ENCODE data around the gene RBM33.

Gene RBM33

GRCh38 chr7:155803418-155804376 is 159.2 kb downstream of the RBM33 start:
- H3K4me1 Mint-ChIP-seq, result peaks cover 22% of the 10 kb centered on the region
- TF ChIP-seq, protein P1, sequence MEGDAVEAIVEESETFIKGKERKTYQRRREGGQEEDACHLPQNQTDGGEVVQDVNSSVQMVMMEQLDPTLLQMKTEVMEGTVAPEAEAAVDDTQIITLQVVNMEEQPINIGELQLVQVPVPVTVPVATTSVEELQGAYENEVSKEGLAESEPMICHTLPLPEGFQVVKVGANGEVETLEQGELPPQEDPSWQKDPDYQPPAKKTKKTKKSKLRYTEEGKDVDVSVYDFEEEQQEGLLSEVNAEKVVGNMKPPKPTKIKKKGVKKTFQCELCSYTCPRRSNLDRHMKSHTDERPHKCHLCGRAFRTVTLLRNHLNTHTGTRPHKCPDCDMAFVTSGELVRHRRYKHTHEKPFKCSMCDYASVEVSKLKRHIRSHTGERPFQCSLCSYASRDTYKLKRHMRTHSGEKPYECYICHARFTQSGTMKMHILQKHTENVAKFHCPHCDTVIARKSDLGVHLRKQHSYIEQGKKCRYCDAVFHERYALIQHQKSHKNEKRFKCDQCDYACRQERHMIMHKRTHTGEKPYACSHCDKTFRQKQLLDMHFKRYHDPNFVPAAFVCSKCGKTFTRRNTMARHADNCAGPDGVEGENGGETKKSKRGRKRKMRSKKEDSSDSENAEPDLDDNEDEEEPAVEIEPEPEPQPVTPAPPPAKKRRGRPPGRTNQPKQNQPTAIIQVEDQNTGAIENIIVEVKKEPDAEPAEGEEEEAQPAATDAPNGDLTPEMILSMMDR (IDR thresholded peaks at IDR 0.05), result no peak
- H3K27me3 Mint-ChIP-seq (ENCODE audit: low read depth, poor library complexity), result peaks cover 96% of the 10 kb centered on the region
- peak overlapping the region; percentile 78 for H3K4me3 Mint-ChIP-seq
- peak; percentile 53 for DNase-seq
- H3K9me3 Mint-ChIP-seq, result peaks cover 4% of the 10 kb centered on the region
- H3K27ac Mint-ChIP-seq, result no peak overlapping the region
- no peaks in the 10 kb centered on the region for H3K36me3 Mint-ChIP-seq (ENCODE audit: low read depth)

GRCh38 chr7:155804431-155804831 is 160.0 kb downstream of the RBM33 start:
- H3K27me3 Mint-ChIP-seq (ENCODE audit: low read depth, poor library complexity), result peaks cover 96% of the 10 kb centered on the region

DNA sequence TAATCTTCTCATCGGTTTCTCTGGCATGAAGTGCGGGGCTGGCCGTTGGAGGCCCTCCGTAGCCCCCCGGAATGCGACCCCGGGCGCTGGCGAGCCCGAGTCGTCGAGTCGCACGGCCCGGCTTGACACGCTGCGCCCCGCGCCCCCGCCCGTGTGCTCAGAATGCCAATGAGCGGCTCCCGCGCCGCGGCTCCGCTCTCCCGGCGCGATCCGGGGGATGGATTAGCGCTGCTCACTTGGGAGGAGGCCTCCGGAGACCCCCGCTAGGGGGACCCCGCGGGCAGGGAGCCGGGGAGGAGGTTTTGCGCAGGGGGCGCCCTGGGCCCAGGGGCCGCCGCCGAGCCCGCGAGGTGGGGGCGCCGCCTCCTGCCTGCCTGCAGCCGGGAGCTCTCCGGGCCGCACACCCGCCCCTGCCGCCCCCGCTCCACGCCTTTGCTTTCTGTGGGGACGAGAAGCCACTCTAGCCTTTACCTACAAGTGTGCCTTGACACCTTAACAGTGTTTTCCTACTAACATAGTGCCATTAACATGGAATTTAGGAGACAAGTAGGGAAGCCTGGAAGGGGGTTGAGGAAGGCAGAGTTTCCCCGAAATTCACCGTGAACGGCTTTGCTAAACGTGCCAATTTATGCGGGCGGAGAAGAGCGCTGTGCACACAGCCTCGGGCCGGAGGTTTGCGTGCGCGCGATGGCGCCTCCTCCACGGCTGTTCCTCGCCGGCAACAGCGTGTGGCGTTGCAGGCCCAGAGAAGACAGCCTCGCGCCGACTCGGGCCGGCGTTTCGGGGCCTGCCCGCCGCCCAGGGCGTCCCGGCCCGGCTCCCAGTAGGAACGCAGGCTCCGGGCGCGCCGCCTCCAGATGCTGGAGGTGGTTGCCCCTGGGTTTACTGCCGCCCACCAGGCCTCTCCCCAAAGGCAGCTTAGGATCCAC is 160.7 kb downstream of the RBM33 start:
- DNase-seq, result peak; percentile 93
- TF ChIP-seq, protein P1 (IDR thresholded peaks at IDR 0.05), result peak; percentile 74
- Mint-ChIP-seq H3K9me3 (peaks cover 4% of the 10 kb centered on the region), H3K4me3 (peak overlapping the region; percentile 77), H3K36me3 (ENCODE audit: low read depth) (no peaks in the 10 kb centered on the region), H3K27me3 (ENCODE audit: low read depth, poor library complexity) (peaks cover 93% of the 10 kb centered on the region), H3K27ac (no peak overlapping the region), H3K4me1 (peaks cover 32% of the 10 kb centered on the region)

More at GRCh38 chr7:155804431-155804831, 160.0 kb downstream of the RBM33 start:
- peak overlapping the region; percentile 69 for H3K4me3 Mint-ChIP-seq
- H3K36me3 Mint-ChIP-seq (ENCODE audit: low read depth), result no peaks in the 10 kb centered on the region
- DNase-seq, result no peak
- H3K27ac Mint-ChIP-seq, result no peak overlapping the region
- H3K9me3 Mint-ChIP-seq, result peaks cover 4% of the 10 kb centered on the region
- TF ChIP-seq, protein P1 (IDR thresholded peaks at IDR 0.05), result no peak
- peaks cover 29% of the 10 kb centered on the region for H3K4me1 Mint-ChIP-seq

DNA sequence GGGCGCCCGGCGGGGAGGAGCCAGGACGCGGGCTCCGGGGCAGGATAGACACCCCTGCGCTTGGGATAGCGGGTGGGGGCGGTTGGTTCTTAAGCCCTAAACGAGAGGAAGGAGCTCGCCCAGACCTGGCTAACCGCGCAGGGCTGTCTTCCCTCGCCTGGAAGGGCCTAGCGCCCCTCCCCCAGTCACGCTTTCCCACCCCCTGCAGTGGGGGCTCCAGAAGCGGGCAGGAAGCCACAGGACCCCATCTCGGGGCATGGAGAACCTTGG is 161.3 kb downstream of the RBM33 start:
- no peak for DNase-seq
- peaks cover 36% of the 10 kb centered on the region for H3K4me1 Mint-ChIP-seq
- TF ChIP-seq, protein P1 (IDR thresholded peaks at IDR 0.05), result no peak
- H3K4me3 Mint-ChIP-seq, result no peak overlapping the region
- peaks cover 4% of the 10 kb centered on the region for H3K9me3 Mint-ChIP-seq
- peaks cover 93% of the 10 kb centered on the region for H3K27me3 Mint-ChIP-seq (ENCODE audit: low read depth, poor library complexity)
- H3K36me3 Mint-ChIP-seq (ENCODE audit: low read depth), result no peaks in the 10 kb centered on the region
- no peak overlapping the region for H3K27ac Mint-ChIP-seq

- Mint-ChIP-seq H3K36me3 (ENCODE audit: low read depth) (no peaks in the 10 kb centered on the region), H3K27me3 (ENCODE audit: low read depth, poor library complexity) (peaks cover 93% of the 10 kb centered on the region), H3K4me1 (peaks cover 40% of the 10 kb centered on the region), H3K4me3 (peak overlapping the region; percentile 42), H3K9me3 (peaks cover 4% of the 10 kb centered on the region), H3K27ac (no peak overlapping the region)
- no peak for DNase-seq
- TF ChIP-seq, protein P1 (IDR thresholded peaks at IDR 0.05), result no peak
Observed at GRCh38 chr7:155806096-155806871, 161.8 kb downstream of the RBM33 start.

Data from nephron progenitor cell (in vitro differentiated cells).